Ovary (tissue), 9 donors: ENCODE results near the gene CLDN4. TPM values are rescaled to one million over a fixed set of nuclear protein-coding genes. Genes with fewer than 3 reads are reported as not detected.

ENCODE experiments used
- DNase-seq, 5 donors: peaks; one replicate each; pipeline ENCODE4 v3.0.0-alpha.2; 2019 to 2020
- H3K27ac ChIP-seq, 2 donors: fragments of 200-600 bp; one replicate each; pipeline versions ENCODE4 v1.5.1 to v1.8.0; 2019 to 2022
- H3K27me3 ChIP-seq: fragments of 200-600 bp; one replicate; pipeline ENCODE4 v1.8.0; 2022
- H3K36me3 ChIP-seq: fragments of 200-600 bp; sonication (generic); one replicate; pipeline ENCODE4 v1.5.1; 2019
- H3K4me1 ChIP-seq: one replicate; pipeline ENCODE4 v1.8.1; 2013; ENCODE audit warnings: mild to moderate bottlenecking, moderate library complexity; ENCODE audit not compliant: insufficient read depth
- H3K4me3 ChIP-seq: fragments of 200-600 bp; sonication (generic); one replicate; pipeline ENCODE4 v1.5.1; 2017
- H3K9me3 ChIP-seq, 2 donors: fragments of 200-600 bp in 1 of 2; sonication (generic) in 1 of 2; one replicate each; pipeline versions ENCODE4 v1.5.1 to v1.8.1; 2013 to 2019; ENCODE audit warnings: mild to moderate bottlenecking in 1 of 2, moderate library complexity in 1 of 2
- CTCF ChIP-seq, 3 donors: fragments of 450-650 bp in 2 of 3; fragments of 200-600 bp in 1 of 3; IDR thresholded peaks; one replicate each; pipeline versions ENCODE4 v1.5.1 to v1.8.0; 2016 to 2022; ENCODE audit warnings: antibody characterized with exemption in 3 of 3, mild to moderate bottlenecking in 1 of 3
- EP300 ChIP-seq: sonication (generic); formaldehyde crosslinking; IDR thresholded peaks from one replicate; pipeline ENCODE4 v1.6.1; 2017; ENCODE audit warnings: antibody characterized with exemption
- POLR2A ChIP-seq: fragments of 450-650 bp; IDR thresholded peaks from one replicate; pipeline ENCODE4 v1.6.1; 2017; ENCODE audit warnings: antibody characterized with exemption, mild to moderate bottlenecking, moderate library complexity
- WGBS, 3 donors: extraction: QIAGEN DNeasy Blood & Tissue Kit in 1 of 3; methylation state at CpG; one replicate each; pipeline versions ENCODE4 v1.1.5 to v1.1.7; 2013 to 2017; 5-methylcytosine and 5-hydroxymethylcytosine counted together
- intact Hi-C, 4 donors: fragments of 100-400 bp; cut with DNase I; formaldehyde crosslinking; loops; one replicate each; pipeline versions ENCODE4 v1.11.0 to v1.15.1; 2022 to 2023
- polyA plus RNA-seq, 2 donors: library from polyadenylated mRNA; stranded (reverse); fragments of 200-250 nt in 1 of 2; fragments of 350-450 nt in 1 of 2; fragmentation: Illumina TruSeq in 1 of 2; extraction: RNeasy Lipid Tissue Mini Kit (QIAGEN cat#74804) in 1 of 2; gene quantifications; one replicate each; pipeline ENCODE4 v1.2.3, GENCODE V29; 2013 to 2014
- total RNA-seq, 7 donors: library from RNA; depleted of rRNA in 2 of 7; stranded (reverse); fragments of >200 nt in 2 of 7; fragmentation: NEBNext Ultra II Directional in 3 of 7; extraction: Animal tissue kit (Norgen Biotek cat#: 25700) in 3 of 7; gene quantifications; one replicate each; pipeline versions ENCODE4 v1.1.0 to v1.2.4, GENCODE V29; 2016 to 2023
- donor health status: DM: no; HTN: no; CAD: no; lungs with moderate emphysema.
- donor health status: DM: no; HTN: no; CAD: no.
- donor health status: Bipolar disorder and iron deficiency.
- donor health status: DM: yes; HTN: yes; CAD: no.
- donor health status: DM: no; HTN: no; CAD: no.
- donor health status: DM: yes; HTN: yes; CAD: no.

CLDN4 gene
- total and polyA plus RNA-seq, 9 donors: 0.27 to 240 (median 6.6) TPM; not detected in 1

GRCh38 chr7:73865738-73866445 lies 35.1 kb downstream of the CLDN4 start:
- TF ChIP-seq EP300 (no peak), POLR2A (no peak), CTCF (IDR thresholded peaks at IDR 0.05) (peak in 2 of 3 donors; percentile 10 to 29)
- Histone ChIP-seq H3K9me3 (no peaks in the 10 kb centered on the region), H3K27me3 (no peaks in the 10 kb centered on the region), H3K4me3 (no peak overlapping the region), H3K27ac (no peak overlapping the region), H3K4me1 (peaks cover 1% of the 10 kb centered on the region), H3K36me3 (no peaks in the 10 kb centered on the region)
- WGBS, 3 donors: 68 to 74% (median 72%) methylated on average over 6 of the region's 6 CpGs
- intact Hi-C loops: loop anchor here (5.0 to 10.0 kb wide), 4 partner anchors 159 to 539 kb away; partner anchors contain the start of genes ELN (in 4 of the 4) and EIF4H (in 1 of the 4)
- peak in 3 of 5 donors; percentile 44 to 67 (median 49) for DNase-seq

DNA sequence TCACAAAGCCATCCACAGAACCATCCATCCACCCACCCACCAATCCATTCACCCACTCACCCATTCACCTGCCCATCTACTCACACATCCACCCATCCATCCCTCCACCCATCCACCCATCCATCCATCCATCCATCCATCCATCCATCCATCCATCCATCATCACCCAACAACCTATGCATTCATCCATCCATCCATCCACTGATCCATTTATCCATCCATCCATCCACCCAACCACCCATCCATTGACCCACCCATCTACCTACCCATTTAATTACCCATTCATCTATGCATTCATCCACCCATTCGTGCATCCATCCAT lies 35.6 kb downstream of the CLDN4 start:
- H3K4me3 ChIP-seq: no peak overlapping the region
- no peaks in the 10 kb centered on the region for H3K27me3 ChIP-seq
- intact Hi-C loops: loop anchor here (5.0 to 10.0 kb wide), 4 partner anchors 158 to 538 kb away; partner anchors contain the start of genes ELN (in 4 of the 4) and EIF4H (in 1 of the 4)
- H3K4me1 ChIP-seq: peaks cover 1% of the 10 kb centered on the region
- WGBS, 3 donors: 91 to 95% (median 93%) methylated on average over 1 of the region's 1 CpG
- H3K27ac ChIP-seq: no peak overlapping the region
- H3K36me3 ChIP-seq: no peaks in the 10 kb centered on the region
- TF ChIP-seq POLR2A: no peak
- no peak for TF ChIP-seq CTCF (IDR thresholded peaks at IDR 0.05)
- no peak for TF ChIP-seq EP300
- DNase-seq: no peak
- H3K9me3 ChIP-seq: no peaks in the 10 kb centered on the region

DNA sequence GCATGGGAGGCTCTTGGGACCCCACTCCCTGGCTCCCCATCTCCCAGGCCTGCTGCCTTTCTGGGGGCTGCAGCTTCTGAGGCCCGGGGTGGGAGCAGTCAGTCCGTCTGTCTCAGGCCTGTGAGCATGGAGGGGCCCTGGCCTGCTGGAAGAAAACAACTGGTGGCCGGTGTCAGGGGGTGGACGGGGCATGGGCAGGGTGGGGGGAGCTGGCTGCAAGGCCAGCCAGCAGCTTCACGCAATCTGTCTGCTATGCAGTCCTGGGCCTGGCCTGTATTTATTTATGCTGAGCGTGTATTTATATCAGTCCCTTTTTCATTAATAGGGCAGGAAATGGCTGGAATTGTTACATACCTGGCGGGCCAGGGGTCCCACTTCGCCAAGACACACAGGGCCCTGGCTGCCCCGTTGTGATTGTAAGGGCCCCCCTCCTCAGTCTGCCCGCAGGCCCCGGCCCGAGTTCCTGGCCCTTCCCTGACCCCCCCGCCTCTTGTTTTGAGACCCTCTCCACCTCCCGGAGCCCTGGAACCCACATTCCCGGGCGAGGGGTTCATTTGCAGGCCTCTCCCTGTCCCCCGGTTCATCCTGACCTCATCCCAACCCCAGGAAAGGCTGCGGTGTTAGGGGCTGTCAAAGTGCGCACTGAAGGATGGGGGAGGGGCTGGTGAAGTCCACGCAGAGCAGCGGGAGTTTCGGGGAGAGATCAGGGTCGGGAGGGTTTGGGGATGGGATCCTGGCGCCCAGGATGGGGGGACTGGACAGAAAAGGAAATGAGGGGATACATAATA lies 38.4 kb downstream of the CLDN4 start:
- DNase-seq: no peak
- H3K9me3 ChIP-seq: no peaks in the 10 kb centered on the region
- TF ChIP-seq CTCF (IDR thresholded peaks at IDR 0.05): no peak
- no peak for TF ChIP-seq POLR2A
- TF ChIP-seq EP300: no peak
- H3K27me3 ChIP-seq: no peaks in the 10 kb centered on the region
- no peak overlapping the region for H3K27ac ChIP-seq
- H3K4me1 ChIP-seq: peaks cover 1% of the 10 kb centered on the region
- H3K36me3 ChIP-seq: no peaks in the 10 kb centered on the region
- intact Hi-C loops: loop anchor here (5.0 to 10.0 kb wide), 4 partner anchors 156 to 536 kb away; partner anchors contain the start of genes ELN (in 4 of the 4) and EIF4H (in 1 of the 4)
- 30 to 49% (median 35%) methylated on average over 24 of the region's 24 CpGs for WGBS, 3 donors
- no peak overlapping the region for H3K4me3 ChIP-seq

DNA sequence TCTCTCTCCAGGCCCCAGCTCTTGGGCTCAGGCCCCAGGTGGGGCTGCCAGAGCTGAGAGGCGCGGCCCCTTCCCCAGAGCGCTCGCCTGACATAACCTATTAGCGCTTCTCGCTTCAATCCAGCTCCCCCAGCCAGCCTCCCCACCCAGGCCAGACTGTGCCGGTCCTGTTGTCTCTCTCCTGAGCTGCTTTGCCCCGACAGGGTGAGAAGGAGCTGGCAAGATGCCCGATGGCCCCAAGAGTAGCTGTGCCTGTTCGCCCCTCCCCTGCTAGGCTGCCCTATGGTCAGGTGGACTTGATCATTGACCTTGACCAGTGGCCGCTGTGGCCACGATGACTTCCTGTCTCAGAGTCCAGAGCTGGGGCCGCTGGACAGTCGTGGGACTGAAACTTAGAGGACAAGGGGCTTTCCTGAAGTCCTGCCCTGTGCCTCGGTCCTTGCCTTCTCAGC lies 39.3 kb downstream of the CLDN4 start:
- no peaks in the 10 kb centered on the region for H3K27me3 ChIP-seq
- H3K4me1 ChIP-seq: peaks cover 1% of the 10 kb centered on the region
- no peak overlapping the region for H3K4me3 ChIP-seq
- WGBS, 3 donors: 69 to 72% (median 69%) methylated on average over 15 of the region's 15 CpGs
- intact Hi-C loops: no loop called here
- H3K36me3 ChIP-seq: no peaks in the 10 kb centered on the region
- H3K9me3 ChIP-seq: no peaks in the 10 kb centered on the region
- TF ChIP-seq POLR2A (no peak), CTCF (IDR thresholded peaks at IDR 0.05) (no peak), EP300 (no peak)
- peak in 4 of 5 donors; percentile 19 to 58 (median 42) for DNase-seq
- H3K27ac ChIP-seq: no peak overlapping the region
